ENCODE measurements around the gene PDK4.

PDK4 gene

GRCh38 chr7:95621404-95621803 lies 25.1 kb upstream of the PDK4 start:
- TF ChIP-seq, protein P1, sequence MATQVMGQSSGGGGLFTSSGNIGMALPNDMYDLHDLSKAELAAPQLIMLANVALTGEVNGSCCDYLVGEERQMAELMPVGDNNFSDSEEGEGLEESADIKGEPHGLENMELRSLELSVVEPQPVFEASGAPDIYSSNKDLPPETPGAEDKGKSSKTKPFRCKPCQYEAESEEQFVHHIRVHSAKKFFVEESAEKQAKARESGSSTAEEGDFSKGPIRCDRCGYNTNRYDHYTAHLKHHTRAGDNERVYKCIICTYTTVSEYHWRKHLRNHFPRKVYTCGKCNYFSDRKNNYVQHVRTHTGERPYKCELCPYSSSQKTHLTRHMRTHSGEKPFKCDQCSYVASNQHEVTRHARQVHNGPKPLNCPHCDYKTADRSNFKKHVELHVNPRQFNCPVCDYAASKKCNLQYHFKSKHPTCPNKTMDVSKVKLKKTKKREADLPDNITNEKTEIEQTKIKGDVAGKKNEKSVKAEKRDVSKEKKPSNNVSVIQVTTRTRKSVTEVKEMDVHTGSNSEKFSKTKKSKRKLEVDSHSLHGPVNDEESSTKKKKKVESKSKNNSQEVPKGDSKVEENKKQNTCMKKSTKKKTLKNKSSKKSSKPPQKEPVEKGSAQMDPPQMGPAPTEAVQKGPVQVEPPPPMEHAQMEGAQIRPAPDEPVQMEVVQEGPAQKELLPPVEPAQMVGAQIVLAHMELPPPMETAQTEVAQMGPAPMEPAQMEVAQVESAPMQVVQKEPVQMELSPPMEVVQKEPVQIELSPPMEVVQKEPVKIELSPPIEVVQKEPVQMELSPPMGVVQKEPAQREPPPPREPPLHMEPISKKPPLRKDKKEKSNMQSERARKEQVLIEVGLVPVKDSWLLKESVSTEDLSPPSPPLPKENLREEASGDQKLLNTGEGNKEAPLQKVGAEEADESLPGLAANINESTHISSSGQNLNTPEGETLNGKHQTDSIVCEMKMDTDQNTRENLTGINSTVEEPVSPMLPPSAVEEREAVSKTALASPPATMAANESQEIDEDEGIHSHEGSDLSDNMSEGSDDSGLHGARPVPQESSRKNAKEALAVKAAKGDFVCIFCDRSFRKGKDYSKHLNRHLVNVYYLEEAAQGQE (IDR thresholded peaks at IDR 0.05; ENCODE audit: insufficient replicate concordance, low read depth), result no peak
- TF ChIP-seq SPI1 (IDR thresholded peaks at IDR 0.05; ENCODE audit: borderline replicate concordance, low read depth) (no peak), POLR2AphosphoS5 (IDR thresholded peaks at IDR 0.05; ENCODE audit: low read depth) (no peak), GABPA (IDR thresholded peaks at IDR 0.05; ENCODE audit: low read depth) (no peak)
- TF ChIP-seq, protein P2, sequence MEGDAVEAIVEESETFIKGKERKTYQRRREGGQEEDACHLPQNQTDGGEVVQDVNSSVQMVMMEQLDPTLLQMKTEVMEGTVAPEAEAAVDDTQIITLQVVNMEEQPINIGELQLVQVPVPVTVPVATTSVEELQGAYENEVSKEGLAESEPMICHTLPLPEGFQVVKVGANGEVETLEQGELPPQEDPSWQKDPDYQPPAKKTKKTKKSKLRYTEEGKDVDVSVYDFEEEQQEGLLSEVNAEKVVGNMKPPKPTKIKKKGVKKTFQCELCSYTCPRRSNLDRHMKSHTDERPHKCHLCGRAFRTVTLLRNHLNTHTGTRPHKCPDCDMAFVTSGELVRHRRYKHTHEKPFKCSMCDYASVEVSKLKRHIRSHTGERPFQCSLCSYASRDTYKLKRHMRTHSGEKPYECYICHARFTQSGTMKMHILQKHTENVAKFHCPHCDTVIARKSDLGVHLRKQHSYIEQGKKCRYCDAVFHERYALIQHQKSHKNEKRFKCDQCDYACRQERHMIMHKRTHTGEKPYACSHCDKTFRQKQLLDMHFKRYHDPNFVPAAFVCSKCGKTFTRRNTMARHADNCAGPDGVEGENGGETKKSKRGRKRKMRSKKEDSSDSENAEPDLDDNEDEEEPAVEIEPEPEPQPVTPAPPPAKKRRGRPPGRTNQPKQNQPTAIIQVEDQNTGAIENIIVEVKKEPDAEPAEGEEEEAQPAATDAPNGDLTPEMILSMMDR (IDR thresholded peaks at IDR 0.05; ENCODE audit: insufficient read depth, low read length), result no peak
- DNase-seq (ENCODE audit: low read depth in 1 of 2, low spot score in 1 of 2), result no peak
- H3K27me3 ChIP-seq (ENCODE audit: insufficient read depth, poor library complexity, severe bottlenecking), result no peaks in the 10 kb centered on the region
- H3K27ac ChIP-seq (replicated peaks), result no peak overlapping the region
- H3K4me3 ChIP-seq (replicated peaks; ENCODE audit: insufficient read depth, low read length), result no peak overlapping the region

GRCh38 chr7:95620631-95621030 lies 24.3 kb upstream of the PDK4 start:
- Histone ChIP-seq H3K4me3 (replicated peaks; ENCODE audit: insufficient read depth, low read length) (no peak overlapping the region), H3K27ac (replicated peaks) (no peak overlapping the region), H3K27me3 (ENCODE audit: insufficient read depth, poor library complexity, severe bottlenecking) (no peaks in the 10 kb centered on the region)
- no peak for DNase-seq (ENCODE audit: low read depth in 1 of 2, low spot score in 1 of 2)
- TF ChIP-seq, protein P2 (IDR thresholded peaks at IDR 0.05; ENCODE audit: insufficient read depth, low read length), result no peak
- TF ChIP-seq POLR2AphosphoS5 (IDR thresholded peaks at IDR 0.05; ENCODE audit: low read depth), result no peak
- TF ChIP-seq, protein P1 (IDR thresholded peaks at IDR 0.05; ENCODE audit: insufficient replicate concordance, low read depth), result no peak
- no peak for TF ChIP-seq SPI1 (IDR thresholded peaks at IDR 0.05; ENCODE audit: borderline replicate concordance, low read depth)
- no peak for TF ChIP-seq GABPA (IDR thresholded peaks at IDR 0.05; ENCODE audit: low read depth)

GRCh38 chr7:95619921-95620320 lies 23.6 kb upstream of the PDK4 start:
- no peak for DNase-seq (ENCODE audit: low read depth in 1 of 2, low spot score in 1 of 2)
- no peak overlapping the region for H3K4me3 ChIP-seq (replicated peaks; ENCODE audit: insufficient read depth, low read length)
- no peak overlapping the region for H3K27ac ChIP-seq (replicated peaks)
- no peaks in the 10 kb centered on the region for H3K27me3 ChIP-seq (ENCODE audit: insufficient read depth, poor library complexity, severe bottlenecking)
- TF ChIP-seq POLR2AphosphoS5 (IDR thresholded peaks at IDR 0.05; ENCODE audit: low read depth) (no peak), SPI1 (IDR thresholded peaks at IDR 0.05; ENCODE audit: borderline replicate concordance, low read depth) (no peak), GABPA (IDR thresholded peaks at IDR 0.05; ENCODE audit: low read depth) (no peak)
- TF ChIP-seq, protein P1 (IDR thresholded peaks at IDR 0.05; ENCODE audit: insufficient replicate concordance, low read depth), result no peak
- TF ChIP-seq, protein P2 (IDR thresholded peaks at IDR 0.05; ENCODE audit: insufficient read depth, low read length), result no peak

All from HL-60 (cell line).